Measurements from ENCODE around the gene ATG2A. TPM values are rescaled to one million over a fixed set of nuclear protein-coding genes. Genes with fewer than 3 reads are reported as not detected.
A peak's percentile ranks its signal among the peaks of the same experiment; 100 is the strongest.

The ATG2A gene
- total RNA-seq, 2 experiments from 2014 or later, result 34.5 to 39.7 TPM

- peaks cover 68% of the 10 kb centered on the region for H3K4me1 Mint-ChIP-seq
- peak overlapping the region; percentile 100 for H3K4me3 Mint-ChIP-seq
- POLR2A ChIA-PET, result interaction anchor here (0.9 to 24.3 kb wide), 5 partner anchors 9 to 246 kb away, joined by 3 to 782 read pairs (median 4); partner anchors contain the start of genes ARL2, CDC42BPG, FAU and MRPL49
- peaks cover 39% of the 10 kb centered on the region for H3K36me3 Mint-ChIP-seq
- no peaks in the 10 kb centered on the region for H3K9me3 Mint-ChIP-seq
- no peaks in the 10 kb centered on the region for H3K27me3 Mint-ChIP-seq
- peak overlapping the region; percentile 88 for H3K27ac Mint-ChIP-seq
- ATAC-seq (ENCODE audit: low read depth) (no peak), DNase-seq (no peak)
Observed at GRCh38 chr11:64875369-64876228, 41.4 kb downstream of the ATG2A start.

- peaks cover 39% of the 10 kb centered on the region for H3K36me3 Mint-ChIP-seq
- H3K4me1 Mint-ChIP-seq, result peaks cover 66% of the 10 kb centered on the region
- H3K9me3 Mint-ChIP-seq, result no peaks in the 10 kb centered on the region
- ATAC-seq (ENCODE audit: low read depth), result no peak
- POLR2A ChIA-PET, result interaction anchor here (0.9 to 24.3 kb wide), 3 partner anchors 14 to 247 kb away, joined by 3 to 782 read pairs (median 3); partner anchors contain the start of genes CDC42BPG, FAU and MRPL49
- no peaks in the 10 kb centered on the region for H3K27me3 Mint-ChIP-seq
- peak overlapping the region; percentile 84 for H3K27ac Mint-ChIP-seq
- DNase-seq, result no peak
- peak overlapping the region; percentile 100 for H3K4me3 Mint-ChIP-seq
Observed at GRCh38 chr11:64874308-64875240, 42.4 kb downstream of the ATG2A start.

- Mint-ChIP-seq H3K36me3 (peaks cover 44% of the 10 kb centered on the region), H3K27ac (peak overlapping the region; percentile 78), H3K4me3 (peak overlapping the region; percentile 54), H3K4me1 (peaks cover 75% of the 10 kb centered on the region), H3K9me3 (no peaks in the 10 kb centered on the region), H3K27me3 (no peaks in the 10 kb centered on the region)
- no peak for DNase-seq
- ATAC-seq (ENCODE audit: low read depth), result no peak
- POLR2A ChIA-PET, result interaction anchor here (1.1 to 24.3 kb wide), 3 partner anchors 12 to 94 kb away, joined by 4 to 782 read pairs (median 7); partner anchors contain the start of gene CDC42BPG
Observed at GRCh38 chr11:64872790-64873488, 44.1 kb downstream of the ATG2A start.

- ATAC-seq (ENCODE audit: low read depth) (peak; percentile 20), DNase-seq (no peak)
- Mint-ChIP-seq H3K4me1 (peaks cover 72% of the 10 kb centered on the region), H3K27ac (peak overlapping the region; percentile 85), H3K27me3 (no peaks in the 10 kb centered on the region), H3K36me3 (peaks cover 38% of the 10 kb centered on the region), H3K4me3 (peak overlapping the region; percentile 64), H3K9me3 (no peaks in the 10 kb centered on the region)
- POLR2A ChIA-PET, result interaction anchor here (24.3 kb wide), 1 partner anchor 14 kb away, joined by 782 read pairs; the partner anchor contains the start of gene CDC42BPG
Observed at GRCh38 chr11:64871492-64871891, 45.5 kb downstream of the ATG2A start.

GRCh38 chr11:64870893-64871466 lies 46.0 kb downstream of the ATG2A start:
- Mint-ChIP-seq H3K27ac (peak overlapping the region; percentile 86), H3K9me3 (no peaks in the 10 kb centered on the region), H3K4me3 (peak overlapping the region; percentile 64), H3K27me3 (no peaks in the 10 kb centered on the region), H3K4me1 (peaks cover 71% of the 10 kb centered on the region), H3K36me3 (peaks cover 37% of the 10 kb centered on the region)
- POLR2A ChIA-PET, result interaction anchor here (0.9 to 27.4 kb wide), 5 partner anchors 11 to 170 kb away, joined by 3 to 782 read pairs (median 21); partner anchors contain the start of genes EHD1 and SAC3D1
- DNase-seq (no peak), ATAC-seq (ENCODE audit: low read depth) (no peak)

GRCh38 chr11:64870176-64870892 lies 46.7 kb downstream of the ATG2A start:
- Mint-ChIP-seq H3K27ac (peak overlapping the region; percentile 86), H3K4me1 (peaks cover 71% of the 10 kb centered on the region), H3K4me3 (peak overlapping the region; percentile 71), H3K27me3 (no peaks in the 10 kb centered on the region), H3K9me3 (no peaks in the 10 kb centered on the region), H3K36me3 (peaks cover 36% of the 10 kb centered on the region)
- ATAC-seq (ENCODE audit: low read depth), result no peak
- no peak for DNase-seq
- POLR2A ChIA-PET, result interaction anchor here (0.9 to 27.4 kb wide), 5 partner anchors 11 to 170 kb away, joined by 3 to 782 read pairs (median 21); partner anchors contain the start of genes EHD1 and SAC3D1

GRCh38 chr11:64869571-64870175 lies 47.3 kb downstream of the ATG2A start:
- POLR2A ChIA-PET, result interaction anchor here (0.9 to 27.4 kb wide), 6 partner anchors 10 to 171 kb away, joined by 3 to 782 read pairs (median 15); partner anchors contain the start of genes EHD1 and SAC3D1
- Mint-ChIP-seq H3K36me3 (peaks cover 29% of the 10 kb centered on the region), H3K4me3 (peak overlapping the region; percentile 71), H3K9me3 (no peaks in the 10 kb centered on the region), H3K4me1 (peaks cover 70% of the 10 kb centered on the region), H3K27me3 (no peaks in the 10 kb centered on the region), H3K27ac (peak overlapping the region; percentile 86)
- ATAC-seq (ENCODE audit: low read depth) (peak; percentile 46), DNase-seq (no peak)

GRCh38 chr11:64868904-64869570 lies 48.0 kb downstream of the ATG2A start:
- ATAC-seq (ENCODE audit: low read depth) (peak; percentile 14), DNase-seq (peak; percentile 52)
- peaks cover 69% of the 10 kb centered on the region for H3K4me1 Mint-ChIP-seq
- peaks cover 23% of the 10 kb centered on the region for H3K36me3 Mint-ChIP-seq
- H3K27ac Mint-ChIP-seq, result peak overlapping the region; percentile 86
- POLR2A ChIA-PET, result interaction anchor here (1.4 to 27.4 kb wide), 5 partner anchors 9 to 20 kb away, joined by 3 to 782 read pairs (median 21); partner anchors contain the start of gene EHD1
- H3K9me3 Mint-ChIP-seq, result no peaks in the 10 kb centered on the region
- H3K27me3 Mint-ChIP-seq, result no peaks in the 10 kb centered on the region
- H3K4me3 Mint-ChIP-seq, result peak overlapping the region; percentile 71

- POLR2A ChIA-PET, result interaction anchor here (1.4 to 27.4 kb wide), 5 partner anchors 8 to 17 kb away, joined by 3 to 782 read pairs (median 57); partner anchors contain the start of gene EHD1
- ATAC-seq (ENCODE audit: low read depth) (no peak), DNase-seq (no peak)
- H3K4me1 Mint-ChIP-seq, result peaks cover 70% of the 10 kb centered on the region
- peak overlapping the region; percentile 86 for H3K27ac Mint-ChIP-seq
- no peaks in the 10 kb centered on the region for H3K27me3 Mint-ChIP-seq
- no peaks in the 10 kb centered on the region for H3K9me3 Mint-ChIP-seq
- H3K36me3 Mint-ChIP-seq, result peaks cover 22% of the 10 kb centered on the region
- peak overlapping the region; percentile 71 for H3K4me3 Mint-ChIP-seq
Observed at GRCh38 chr11:64867748-64868462, 49.1 kb downstream of the ATG2A start.

- peaks cover 16% of the 10 kb centered on the region for H3K36me3 Mint-ChIP-seq
- peak overlapping the region; percentile 74 for H3K4me3 Mint-ChIP-seq
- peak overlapping the region; percentile 95 for H3K27ac Mint-ChIP-seq
- DNase-seq (no peak), ATAC-seq (ENCODE audit: low read depth) (no peak)
- no peaks in the 10 kb centered on the region for H3K9me3 Mint-ChIP-seq
- H3K4me1 Mint-ChIP-seq, result peaks cover 71% of the 10 kb centered on the region
- POLR2A ChIA-PET, result interaction anchor here (10.2 to 27.4 kb wide), 2 partner anchors 15 to 18 kb away, joined by 142 to 782 read pairs; partner anchors contain the start of gene EHD1
- H3K27me3 Mint-ChIP-seq, result no peaks in the 10 kb centered on the region
Observed at GRCh38 chr11:64866173-64866491, 50.9 kb downstream of the ATG2A start.

All from activated naive CD8-positive, alpha-beta T cell treated with anti-CD3 and anti-CD28 coated beads, Interleukin-2, amount 10 ng/mL, durations not matched to agents 7 days and 5 days (primary cell).